Measurements from ENCODE around the gene MAX.

MAX gene

GRCh38 chr14:65054471-65055085 is 47.7 kb downstream of the MAX start:
- Histone ChIP-seq H3K79me1 (replicated peaks; ENCODE audit: low read length, poor library complexity, severe bottlenecking) (peaks cover 5% of the 10 kb centered on the region), H3K4me1 (ENCODE audit: control insufficient read depth, insufficient read depth, low read depth, low read length) (no peaks in the 10 kb centered on the region), H4K91ac (ENCODE audit: low read length) (peak overlapping the region; percentile 29), H2AFZ (ENCODE audit: low read depth, low read length) (no peak overlapping the region), H3K14ac (ENCODE audit: low read length in 2 of 2) (no peak overlapping the region), H3K23ac (ENCODE audit: low read length in 2 of 2) (no peak overlapping the region), H2BK5ac (ENCODE audit: low read depth, low read length, poor library complexity, severe bottlenecking) (no peak overlapping the region), H3K4me3 (ENCODE audit: insufficient read depth in 1 of 2, low read depth in 1 of 2, low read length in 2 of 2) (no peak overlapping the region), H3K4me2 (ENCODE audit: low read length, poor library complexity, severe bottlenecking) (no peak overlapping the region), H3K27me3 (ENCODE audit: control insufficient read depth in 1 of 2, insufficient read depth in 1 of 2, low read length in 2 of 2) (no peaks in the 10 kb centered on the region), H2BK12ac (ENCODE audit: low read length in 2 of 2) (no peak overlapping the region), H2BK15ac (ENCODE audit: low read depth, poor library complexity, severe bottlenecking) (no peak overlapping the region), H4K8ac (ENCODE audit: low read length) (no peak overlapping the region), H2BK120ac (ENCODE audit: low read depth, low read length) (no peak overlapping the region), H3K36me3 (ENCODE audit: control insufficient read depth in 1 of 2, insufficient read depth in 2 of 2, low read depth in 1 of 2, low read length in 2 of 2) (peaks cover 22 to 36% of the 10 kb centered on the region in 2 experiments), H3K18ac (ENCODE audit: low read depth in 1 of 2, low read length in 2 of 2) (no peak overlapping the region), H3K9me3 (ENCODE audit: control insufficient read depth, low read length) (no peaks in the 10 kb centered on the region), H3K9ac (ENCODE audit: low read length) (no peak overlapping the region), H2AK5ac (ENCODE audit: low read length, severe bottlenecking) (no peak overlapping the region), H3K27ac (ENCODE audit: low read length, poor library complexity, severe bottlenecking) (no peak overlapping the region), H3K4ac (ENCODE audit: low read depth in 1 of 2, low read length in 2 of 2) (no peak overlapping the region)
- DNase-seq: no peak
- 91% methylated on average over 23 of the region's 23 CpGs for WGBS

- Histone ChIP-seq H4K91ac (ENCODE audit: low read length) (no peak overlapping the region), H3K4me1 (ENCODE audit: control insufficient read depth, insufficient read depth, low read depth, low read length) (no peaks in the 10 kb centered on the region), H2AFZ (ENCODE audit: low read depth, low read length) (no peak overlapping the region), H3K79me1 (replicated peaks; ENCODE audit: low read length, poor library complexity, severe bottlenecking) (peaks cover 6% of the 10 kb centered on the region), H2BK5ac (ENCODE audit: low read depth, low read length, poor library complexity, severe bottlenecking) (no peak overlapping the region), H3K4ac (ENCODE audit: low read depth in 1 of 2, low read length in 2 of 2) (no peak overlapping the region), H3K4me3 (ENCODE audit: insufficient read depth in 1 of 2, low read depth in 1 of 2, low read length in 2 of 2) (no peak overlapping the region), H3K9me3 (ENCODE audit: control insufficient read depth, low read length) (no peaks in the 10 kb centered on the region), H3K9ac (ENCODE audit: low read length) (no peak overlapping the region), H3K4me2 (ENCODE audit: low read length, poor library complexity, severe bottlenecking) (no peak overlapping the region), H3K36me3 (ENCODE audit: control insufficient read depth in 1 of 2, insufficient read depth in 2 of 2, low read depth in 1 of 2, low read length in 2 of 2) (peaks cover 22 to 26% of the 10 kb centered on the region in 2 experiments), H2BK12ac (ENCODE audit: low read length in 2 of 2) (no peak overlapping the region), H2BK15ac (ENCODE audit: low read depth, poor library complexity, severe bottlenecking) (no peak overlapping the region), H3K18ac (ENCODE audit: low read depth in 1 of 2, low read length in 2 of 2) (no peak overlapping the region), H3K27me3 (ENCODE audit: control insufficient read depth in 1 of 2, insufficient read depth in 1 of 2, low read length in 2 of 2) (no peaks in the 10 kb centered on the region), H3K14ac (ENCODE audit: low read length in 2 of 2) (no peak overlapping the region), H4K8ac (ENCODE audit: low read length) (no peak overlapping the region), H3K27ac (ENCODE audit: low read length, poor library complexity, severe bottlenecking) (no peak overlapping the region), H2AK5ac (ENCODE audit: low read length, severe bottlenecking) (no peak overlapping the region), H3K23ac (ENCODE audit: low read length in 2 of 2) (no peak overlapping the region), H2BK120ac (ENCODE audit: low read depth, low read length) (no peak overlapping the region)
- 100% methylated on average over 1 of the region's 3 CpGs for WGBS
- DNase-seq: no peak
Observed at GRCh38 chr14:65053466-65053865, 48.9 kb downstream of the MAX start.

DNA sequence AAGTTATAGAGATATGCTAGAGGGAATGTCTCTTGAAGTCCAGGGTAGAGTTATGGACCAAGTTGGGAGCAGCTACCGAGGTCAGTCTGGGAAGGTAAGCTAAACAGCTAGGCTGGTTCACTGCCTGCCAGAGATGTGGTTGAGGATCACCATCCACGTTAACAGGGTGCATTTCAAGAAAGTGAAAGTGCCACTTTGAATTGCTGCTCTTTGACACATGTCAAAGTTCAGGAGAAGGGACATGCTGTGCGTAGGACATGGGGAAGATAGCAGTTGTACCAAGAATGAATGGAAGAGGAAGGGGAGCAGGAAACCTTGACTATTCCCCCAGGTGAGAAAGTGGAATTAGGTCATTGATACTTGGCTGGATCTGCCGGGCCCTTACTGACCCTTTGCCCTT is 49.5 kb downstream of the MAX start:
- no peak overlapping the region for H4K8ac ChIP-seq (ENCODE audit: low read length)
- no peaks in the 10 kb centered on the region for H3K4me1 ChIP-seq (ENCODE audit: control insufficient read depth, insufficient read depth, low read depth, low read length)
- H3K36me3 ChIP-seq (ENCODE audit: control insufficient read depth in 1 of 2, insufficient read depth in 2 of 2, low read depth in 1 of 2, low read length in 2 of 2): peaks cover 22 to 23% of the 10 kb centered on the region in 2 experiments
- no peak overlapping the region for H2BK15ac ChIP-seq (ENCODE audit: low read depth, poor library complexity, severe bottlenecking)
- H4K91ac ChIP-seq (ENCODE audit: low read length): no peak overlapping the region
- no peak overlapping the region for H3K4me2 ChIP-seq (ENCODE audit: low read length, poor library complexity, severe bottlenecking)
- no peak overlapping the region for H3K4ac ChIP-seq (ENCODE audit: low read depth in 1 of 2, low read length in 2 of 2)
- H3K27ac ChIP-seq (ENCODE audit: low read length, poor library complexity, severe bottlenecking): no peak overlapping the region
- H2BK12ac ChIP-seq (ENCODE audit: low read length in 2 of 2): no peak overlapping the region
- H3K27me3 ChIP-seq (ENCODE audit: control insufficient read depth in 1 of 2, insufficient read depth in 1 of 2, low read length in 2 of 2): no peaks in the 10 kb centered on the region
- no peak overlapping the region for H2BK5ac ChIP-seq (ENCODE audit: low read depth, low read length, poor library complexity, severe bottlenecking)
- no peak overlapping the region for H2AK5ac ChIP-seq (ENCODE audit: low read length, severe bottlenecking)
- WGBS: 85% methylated on average over 4 of the region's 4 CpGs
- H3K18ac ChIP-seq (ENCODE audit: low read depth in 1 of 2, low read length in 2 of 2): no peak overlapping the region
- H2BK120ac ChIP-seq (ENCODE audit: low read depth, low read length): no peak overlapping the region
- no peak overlapping the region for H3K23ac ChIP-seq (ENCODE audit: low read length in 2 of 2)
- no peak for DNase-seq
- H3K4me3 ChIP-seq (ENCODE audit: insufficient read depth in 1 of 2, low read depth in 1 of 2, low read length in 2 of 2): no peak overlapping the region
- no peaks in the 10 kb centered on the region for H3K9me3 ChIP-seq (ENCODE audit: control insufficient read depth, low read length)
- H3K79me1 ChIP-seq (replicated peaks; ENCODE audit: low read length, poor library complexity, severe bottlenecking): peaks cover 7% of the 10 kb centered on the region
- no peak overlapping the region for H3K14ac ChIP-seq (ENCODE audit: low read length in 2 of 2)
- H2AFZ ChIP-seq (ENCODE audit: low read depth, low read length): no peak overlapping the region
- H3K9ac ChIP-seq (ENCODE audit: low read length): no peak overlapping the region

- Histone ChIP-seq H4K8ac (ENCODE audit: low read length) (no peak overlapping the region), H3K14ac (ENCODE audit: low read length in 2 of 2) (no peak overlapping the region), H3K27ac (ENCODE audit: low read length, poor library complexity, severe bottlenecking) (no peak overlapping the region), H4K91ac (ENCODE audit: low read length) (no peak overlapping the region), H3K4me1 (ENCODE audit: control insufficient read depth, insufficient read depth, low read depth, low read length) (no peaks in the 10 kb centered on the region), H3K23ac (ENCODE audit: low read length in 2 of 2) (no peak overlapping the region), H2BK120ac (ENCODE audit: low read depth, low read length) (no peak overlapping the region), H3K79me1 (replicated peaks; ENCODE audit: low read length, poor library complexity, severe bottlenecking) (peaks cover 6% of the 10 kb centered on the region), H3K27me3 (ENCODE audit: control insufficient read depth in 1 of 2, insufficient read depth in 1 of 2, low read length in 2 of 2) (no peaks in the 10 kb centered on the region), H3K9ac (ENCODE audit: low read length) (no peak overlapping the region), H3K36me3 (ENCODE audit: control insufficient read depth in 1 of 2, insufficient read depth in 2 of 2, low read depth in 1 of 2, low read length in 2 of 2) (peaks cover 32 to 48% of the 10 kb centered on the region in 2 experiments), H3K18ac (ENCODE audit: low read depth in 1 of 2, low read length in 2 of 2) (no peak overlapping the region), H3K4ac (ENCODE audit: low read depth in 1 of 2, low read length in 2 of 2) (no peak overlapping the region), H2AFZ (ENCODE audit: low read depth, low read length) (no peak overlapping the region), H3K9me3 (ENCODE audit: control insufficient read depth, low read length) (no peaks in the 10 kb centered on the region), H3K4me3 (ENCODE audit: insufficient read depth in 1 of 2, low read depth in 1 of 2, low read length in 2 of 2) (no peak overlapping the region), H2BK5ac (ENCODE audit: low read depth, low read length, poor library complexity, severe bottlenecking) (no peak overlapping the region), H2AK5ac (ENCODE audit: low read length, severe bottlenecking) (no peak overlapping the region), H2BK12ac (ENCODE audit: low read length in 2 of 2) (no peak overlapping the region), H3K4me2 (ENCODE audit: low read length, poor library complexity, severe bottlenecking) (no peak overlapping the region), H2BK15ac (ENCODE audit: low read depth, poor library complexity, severe bottlenecking) (no peak overlapping the region)
- 91% methylated on average over 4 of the region's 4 CpGs for whole genome bisulfite sequencing
- no peak for DNase-seq
Observed at GRCh38 chr14:65045709-65046108, 56.6 kb downstream of the MAX start.
